Measurements from ENCODE around the gene FOXJ1. TPM values are rescaled to one million over a fixed set of nuclear protein-coding genes. Genes with fewer than 3 reads are reported as not detected.

FOXJ1 gene
- polyA plus RNA-seq, 1 of the 3 experiments (the other 2 are of a cell fraction) = not detected

- 96% methylated on average over 13 of the region's 25 CpGs for WGBS (ENCODE audit: low lambda C conversion rate)
- ChIA-PET CTCF (interaction anchor here (0.7 to 3.2 kb wide), 9 partner anchors 9 to 184 kb away, joined by 3 to 10 read pairs (median 3); partner anchors contain the start of genes GALR2, MRPL38 and ZACN), POLR2A (interaction anchor here (1.4 kb wide), 1 partner anchor 9 kb away, joined by 8 read pairs; no protein-coding TSS in a partner anchor)
These were observed 52.0 kb downstream of the FOXJ1 start for GRCh38 chr17:76088868-76089576.

More at GRCh38 chr17:76088868-76089576, 52.0 kb downstream of the FOXJ1 start:
- H3K9me2 ChIP-seq = no peaks in the 10 kb centered on the region
- H3K4me3 ChIP-seq (ENCODE audit: low read depth in 2 of 2, low read length in 1 of 2) = no peak overlapping the region
- no peaks in the 10 kb centered on the region for H3K27me3 ChIP-seq (ENCODE audit: insufficient read depth)
- no peak overlapping the region for H2AFZ ChIP-seq (ENCODE audit: low read depth)
- no peaks in the 10 kb centered on the region for H3K4me1 ChIP-seq (ENCODE audit: control insufficient read depth in 1 of 2, insufficient read depth in 2 of 2, low read depth in 1 of 2, low read length in 1 of 2)
- H4K20me1 ChIP-seq (ENCODE audit: insufficient read depth) = no peaks in the 10 kb centered on the region
- no peaks in the 10 kb centered on the region for H3K9me3 ChIP-seq
- DNase-seq = peak; percentile 22
- no peak overlapping the region for H3K4me2 ChIP-seq
- no peaks in the 10 kb centered on the region; the same call in 1 of the 2 replicates for H3K79me2 ChIP-seq (ENCODE audit: insufficient read depth)
- peaks cover 38 to 96% of the 10 kb centered on the region in 2 experiments for H3K36me3 ChIP-seq (replicated peaks in 1 of 2; ENCODE audit: control insufficient read depth in 1 of 2, insufficient read depth in 2 of 2, low read length in 1 of 2)
- no peaks in the 10 kb centered on the region for H3F3A ChIP-seq (replicated peaks; ENCODE audit: insufficient read depth)
- TF ChIP-seq SMC3 (IDR thresholded peaks at IDR 0.05; ENCODE audit: low read depth, low read length) (no peak), ZBTB33 (IDR thresholded peaks at IDR 0.05; ENCODE audit: borderline replicate concordance, low read depth) (no peak), USF1 (IDR thresholded peaks at IDR 0.05; ENCODE audit: borderline replicate concordance, low read depth) (no peak), TCF12 (IDR thresholded peaks at IDR 0.05) (no peak), RAD21 (IDR thresholded peaks at IDR 0.05; ENCODE audit: low read length) (no peak), JUND (IDR thresholded peaks at IDR 0.05) (no peak), GABPA (IDR thresholded peaks at IDR 0.05; ENCODE audit: low read depth) (no peak), REST (IDR thresholded peaks at IDR 0.05; ENCODE audit: low read depth, low read length) (no peak), USF2 (IDR thresholded peaks at IDR 0.05; ENCODE audit: borderline replicate concordance, low read depth, low read length) (no peak), CTCF (IDR thresholded peaks at IDR 0.05) (no peak), TEAD4 (IDR thresholded peaks at IDR 0.05; ENCODE audit: borderline replicate concordance, insufficient read depth) (no peak), MXI1 (IDR thresholded peaks at IDR 0.05; ENCODE audit: low read depth, low read length) (no peak), EP300 (IDR thresholded peaks at IDR 0.05; ENCODE audit: borderline replicate concordance in 1 of 2, low read depth in 1 of 2, low read length in 1 of 2) (no peak), FOXJ3 (CRISPR knock-in tag; IDR thresholded peaks at IDR 0.05) (no peak), RCOR1 (IDR thresholded peaks at IDR 0.05; ENCODE audit: low read length) (no peak), CHD2 (IDR thresholded peaks at IDR 0.05; ENCODE audit: low read length, partially characterized antibody) (no peak), MEF2A (IDR thresholded peaks at IDR 0.05; ENCODE audit: borderline replicate concordance, low read depth) (no peak)
- H3K9ac ChIP-seq = no peak overlapping the region
- no peak overlapping the region for H3K27ac ChIP-seq (ENCODE audit: low read depth in 2 of 2, low read length in 1 of 2)
